Measurements from ENCODE around the gene CDS1. TPM values are rescaled to one million over a fixed set of nuclear protein-coding genes. Genes with fewer than 3 reads are reported as not detected.

Gene CDS1
- total RNA-seq, 2 donors from 2014 or later: 47.1 to 48.3 TPM

- intact Hi-C loops (cut with DNase I, micrococcal nuclease): no loop called here
- DNase-seq (peak in 1 of 2 donors; percentile 17), ATAC-seq (peak; percentile 74)
Observed at GRCh38 chr4:84596826-84597225, 13.9 kb downstream of the CDS1 start.

GRCh38 chr4:84597450-84597849, 14.5 kb downstream of the CDS1 start:
- ATAC-seq (peak; percentile 22), DNase-seq (no peak)
- intact Hi-C loops (cut with DNase I, micrococcal nuclease): no loop called here

- ATAC-seq (no peak), DNase-seq (no peak)
- intact Hi-C loops (cut with DNase I, micrococcal nuclease): no loop called here
Observed at GRCh38 chr4:84606645-84607044, 23.7 kb downstream of the CDS1 start.

GRCh38 chr4:84611531-84611930, 28.6 kb downstream of the CDS1 start:
- DNase-seq (no peak), ATAC-seq (no peak)
- intact Hi-C loops (cut with DNase I, micrococcal nuclease): no loop called here

GRCh38 chr4:84614891-84615290, 32.0 kb downstream of the CDS1 start:
- intact Hi-C loops (cut with DNase I, micrococcal nuclease): no loop called here
- DNase-seq (no peak), ATAC-seq (no peak)

- intact Hi-C loops (cut with DNase I, micrococcal nuclease): no loop called here
- no peak for ATAC-seq
- no peak for DNase-seq
Observed at GRCh38 chr4:84615355-84615754, 32.4 kb downstream of the CDS1 start.

- no peak for ATAC-seq
- DNase-seq: no peak
- intact Hi-C loops (cut with DNase I, micrococcal nuclease): no loop called here
Observed at GRCh38 chr4:84622959-84623358, 40.0 kb downstream of the CDS1 start.

GRCh38 chr4:84623661-84624060, 40.7 kb downstream of the CDS1 start:
- ATAC-seq (no peak), DNase-seq (no peak)
- intact Hi-C loops (cut with DNase I, micrococcal nuclease): no loop called here

GRCh38 chr4:84626673-84627072, 43.7 kb downstream of the CDS1 start:
- no peak for DNase-seq
- intact Hi-C loops (cut with DNase I, micrococcal nuclease): no loop called here
- no peak for ATAC-seq

GRCh38 chr4:84631573-84631972, 48.6 kb downstream of the CDS1 start:
- DNase-seq (no peak), ATAC-seq (no peak)
- intact Hi-C loops (cut with DNase I, micrococcal nuclease): no loop called here

- ATAC-seq: no peak
- no peak for DNase-seq
- intact Hi-C loops (cut with DNase I, micrococcal nuclease): no loop called here
Observed at GRCh38 chr4:84632092-84632491, 49.2 kb downstream of the CDS1 start.

GRCh38 chr4:84634961-84635360, 52.0 kb downstream of the CDS1 start:
- DNase-seq: no peak
- intact Hi-C loops (cut with DNase I, micrococcal nuclease): no loop called here
- ATAC-seq: no peak

- DNase-seq (no peak), ATAC-seq (no peak)
- intact Hi-C loops (cut with DNase I, micrococcal nuclease): no loop called here
Observed at GRCh38 chr4:84638092-84638491, 55.2 kb downstream of the CDS1 start.

GRCh38 chr4:84639145-84639544, 56.2 kb downstream of the CDS1 start:
- DNase-seq (no peak), ATAC-seq (peak; percentile 40)
- intact Hi-C loops (cut with DNase I, micrococcal nuclease): no loop called here

- ATAC-seq (no peak), DNase-seq (no peak)
- intact Hi-C loops (cut with DNase I, micrococcal nuclease): no loop called here
Observed at GRCh38 chr4:84644087-84644486, 61.2 kb downstream of the CDS1 start.

GRCh38 chr4:84647312-84647884, 64.5 kb downstream of the CDS1 start:
- DNase-seq: no peak
- intact Hi-C loops (cut with DNase I, micrococcal nuclease): no loop called here
- no peak for ATAC-seq

GRCh38 chr4:84648178-84648577, 65.3 kb downstream of the CDS1 start:
- no peak for DNase-seq
- ATAC-seq: no peak
- intact Hi-C loops (cut with DNase I, micrococcal nuclease): no loop called here

- ATAC-seq (peak; percentile 92), DNase-seq (peak; percentile 54 to 63)
- intact Hi-C loops (cut with DNase I, micrococcal nuclease): no loop called here
Observed at GRCh38 chr4:84648863-84649647, 66.1 kb downstream of the CDS1 start.

- no peak for DNase-seq
- no peak for ATAC-seq
- intact Hi-C loops (cut with DNase I, micrococcal nuclease): no loop called here
Observed at GRCh38 chr4:84651499-84651898, 68.6 kb downstream of the CDS1 start.

- ATAC-seq: no peak
- intact Hi-C loops (cut with DNase I, micrococcal nuclease): no loop called here
- no peak for DNase-seq
Observed at GRCh38 chr4:84652478-84652877, 69.6 kb downstream of the CDS1 start.

GRCh38 chr4:84660606-84661005, 77.7 kb downstream of the CDS1 start:
- DNase-seq (no peak), ATAC-seq (peak; percentile 22)
- intact Hi-C loops (cut with DNase I, micrococcal nuclease): no loop called here
